ENCODE measurements around the gene CREB3.

GRCh38 chr9:35705836-35706430 is 26.5 kb upstream of the CREB3 start:
- TF ChIP-seq EP300 (IDR thresholded peaks at IDR 0.05; ENCODE audit: low read length) = no peak
- TF ChIP-seq POLR2A (conservative IDR thresholded peaks at IDR 0.05) = no peak
- no peak for TF ChIP-seq POLR2AphosphoS2 (IDR thresholded peaks at IDR 0.05; ENCODE audit: low read length)
- TF ChIP-seq POLR2G (IDR thresholded peaks at IDR 0.05; ENCODE audit: low read depth, low read length) = no peak
- TF ChIP-seq, protein P1, sequence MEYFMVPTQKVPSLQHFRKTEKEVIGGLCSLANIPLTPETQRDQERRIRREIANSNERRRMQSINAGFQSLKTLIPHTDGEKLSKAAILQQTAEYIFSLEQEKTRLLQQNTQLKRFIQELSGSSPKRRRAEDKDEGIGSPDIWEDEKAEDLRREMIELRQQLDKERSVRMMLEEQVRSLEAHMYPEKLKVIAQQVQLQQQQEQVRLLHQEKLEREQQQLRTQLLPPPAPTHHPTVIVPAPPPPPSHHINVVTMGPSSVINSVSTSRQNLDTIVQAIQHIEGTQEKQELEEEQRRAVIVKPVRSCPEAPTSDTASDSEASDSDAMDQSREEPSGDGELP (CRISPR knock-in tag; IDR thresholded peaks at IDR 0.05; ENCODE audit: borderline replicate concordance) = no peak
